Smooth muscle cell (in vitro differentiated cells): ENCODE data around the gene TNFRSF8. TPM values are rescaled to one million over a fixed set of nuclear protein-coding genes. Genes with fewer than 3 reads are reported as not detected.

ENCODE experiments used
- DNase-seq: peaks from one replicate; lab custom pipeline; 2025; ENCODE audit not compliant: unreplicated experiment; lab: John Stamatoyannopoulos, UW
- H2AFZ ChIP-seq: fragments of 200-600 bp; sonication (generic); 2 replicates; pipeline ENCODE4 v1.6.0; 2016; ENCODE audit warnings: antibody characterized with exemption, low read depth, mild to moderate bottlenecking
- H3F3A ChIP-seq: fragments of 200-600 bp; sonication (generic); 2 replicates; pipeline ENCODE4 v1.6.0; 2017; ENCODE audit warnings: antibody characterized with exemption, low read depth
- H3K27ac ChIP-seq: fragments of 200-600 bp; sonication (generic); 2 replicates; pipeline ENCODE4 v1.5.1; 2016; ENCODE audit warnings: low read depth, mild to moderate bottlenecking
- H3K27me3 ChIP-seq: fragments of 200-600 bp; sonication (generic); 2 replicates; pipeline ENCODE4 v1.6.1; 2016; ENCODE audit warnings: low read depth, mild to moderate bottlenecking
- H3K36me3 ChIP-seq: fragments of 200-600 bp; sonication (generic); 2 replicates; pipeline ENCODE4 v1.5.1; 2016; ENCODE audit warnings: low read depth
- H3K4me1 ChIP-seq: fragments of 200-600 bp; sonication (generic); 2 replicates; pipeline ENCODE4 v1.5.1; 2016; ENCODE audit warnings: low read depth
- H3K4me2 ChIP-seq: fragments of 200-600 bp; sonication (generic); 2 replicates; pipeline ENCODE4 v1.6.0; 2016; ENCODE audit warnings: mild to moderate bottlenecking
- H3K4me3 ChIP-seq: fragments of 200-600 bp; sonication (generic); 2 replicates; pipeline ENCODE4 v1.5.1; 2016; ENCODE audit warnings: mild to moderate bottlenecking
- H3K79me2 ChIP-seq: fragments of 200-600 bp; sonication (generic); 2 replicates; pipeline ENCODE4 v1.6.0; 2016; ENCODE audit warnings: low read depth, mild to moderate bottlenecking
- H3K9ac ChIP-seq: fragments of 200-600 bp; sonication (generic); 2 replicates; pipeline ENCODE4 v1.6.0; 2016; ENCODE audit warnings: low read depth
- H3K9me3 ChIP-seq: fragments of 200-600 bp; sonication (generic); replicated peaks from 2 replicates; pipeline ENCODE4 v1.5.1; 2016; ENCODE audit warnings: low read depth
- H4K20me1 ChIP-seq: fragments of 200-600 bp; sonication (generic); 2 replicates; pipeline ENCODE4 v1.6.0; 2016; ENCODE audit warnings: low read depth
- whole genome bisulfite sequencing: methylation state at CpG from one replicate; pipeline ENCODE4 v1.1.7; 2016; ENCODE audit warnings: low lambda C conversion rate; 5-methylcytosine and 5-hydroxymethylcytosine counted together
- polyA plus RNA-seq: library from polyadenylated mRNA; unstranded; fragments of >200 nt; fragmentation: Nextera tagmentation; extraction: Ambion mirVana; gene quantifications from 2 replicates; pipeline ENCODE4 v1.2.1, GENCODE V29; 2016
- total RNA-seq: library from RNA; depleted of rRNA; stranded (reverse); fragments of >200 nt; gene quantifications from 2 replicates; pipeline ENCODE4 v1.2.3, GENCODE V29; 2014
- TF ChIP-seq, protein P1 (sequence below): fragments of 200-600 bp; sonication (generic); IDR thresholded peaks from 2 replicates; pipeline ENCODE4 v1.5.1; 2017; ENCODE audit warnings: borderline replicate concordance, mild to moderate bottlenecking, antibody characterized with exemption; ENCODE audit not compliant: insufficient read depth, poor library complexity, severe bottlenecking

Gene TNFRSF8
- total and polyA plus RNA-seq, 2 experiments from 2014 or later: 0.54 to 1.3 TPM

DNA sequence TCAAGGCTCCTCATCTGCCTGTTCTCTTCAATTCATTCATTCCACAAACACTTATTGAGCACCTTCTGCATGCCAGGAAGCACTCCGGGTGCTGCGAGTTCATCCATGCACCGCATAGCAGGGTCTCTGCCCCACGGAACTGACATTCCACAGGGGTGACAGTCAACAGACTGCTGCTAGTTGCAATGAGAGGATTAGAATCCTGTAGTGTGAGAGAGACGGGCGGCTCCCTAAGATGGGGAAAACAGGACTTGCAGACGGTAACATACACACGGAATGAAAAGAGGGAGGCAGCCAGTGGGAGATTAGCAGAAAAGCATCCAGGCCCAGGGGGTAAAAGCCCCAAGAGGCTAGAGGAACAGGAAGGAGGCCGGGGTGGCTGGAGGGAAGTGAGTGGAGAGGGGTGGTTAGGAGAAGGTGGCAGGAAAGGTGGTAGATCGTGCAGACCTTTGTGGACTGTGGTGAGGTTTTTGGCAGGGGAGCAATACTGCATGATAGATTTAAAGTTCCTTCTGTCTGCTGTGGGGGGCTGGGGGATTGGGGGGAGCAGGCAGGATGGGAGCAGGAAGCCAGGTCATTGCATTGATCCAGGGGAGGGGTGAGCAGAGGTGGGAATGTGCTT, 6.6 kb downstream of the TNFRSF8 start:
- no peak overlapping the region for H3K4me3 ChIP-seq
- H3K9ac ChIP-seq: no peak overlapping the region
- TF ChIP-seq, protein P1, sequence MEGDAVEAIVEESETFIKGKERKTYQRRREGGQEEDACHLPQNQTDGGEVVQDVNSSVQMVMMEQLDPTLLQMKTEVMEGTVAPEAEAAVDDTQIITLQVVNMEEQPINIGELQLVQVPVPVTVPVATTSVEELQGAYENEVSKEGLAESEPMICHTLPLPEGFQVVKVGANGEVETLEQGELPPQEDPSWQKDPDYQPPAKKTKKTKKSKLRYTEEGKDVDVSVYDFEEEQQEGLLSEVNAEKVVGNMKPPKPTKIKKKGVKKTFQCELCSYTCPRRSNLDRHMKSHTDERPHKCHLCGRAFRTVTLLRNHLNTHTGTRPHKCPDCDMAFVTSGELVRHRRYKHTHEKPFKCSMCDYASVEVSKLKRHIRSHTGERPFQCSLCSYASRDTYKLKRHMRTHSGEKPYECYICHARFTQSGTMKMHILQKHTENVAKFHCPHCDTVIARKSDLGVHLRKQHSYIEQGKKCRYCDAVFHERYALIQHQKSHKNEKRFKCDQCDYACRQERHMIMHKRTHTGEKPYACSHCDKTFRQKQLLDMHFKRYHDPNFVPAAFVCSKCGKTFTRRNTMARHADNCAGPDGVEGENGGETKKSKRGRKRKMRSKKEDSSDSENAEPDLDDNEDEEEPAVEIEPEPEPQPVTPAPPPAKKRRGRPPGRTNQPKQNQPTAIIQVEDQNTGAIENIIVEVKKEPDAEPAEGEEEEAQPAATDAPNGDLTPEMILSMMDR: no peak
- no peaks in the 10 kb centered on the region for H3K79me2 ChIP-seq
- peaks cover 16% of the 10 kb centered on the region for H3F3A ChIP-seq
- WGBS: 23% methylated on average over 10 of the region's 10 CpGs
- peaks cover under 1% of the 10 kb centered on the region for H3K27me3 ChIP-seq
- no peaks in the 10 kb centered on the region for H3K36me3 ChIP-seq
- H3K27ac ChIP-seq: peak overlapping the region; percentile 82
- H4K20me1 ChIP-seq: no peaks in the 10 kb centered on the region
- peak overlapping the region; percentile 33 for H3K4me2 ChIP-seq
- no peaks in the 10 kb centered on the region for H3K9me3 ChIP-seq
- peak overlapping the region; percentile 39 for H2AFZ ChIP-seq
- DNase-seq: no peak
- H3K4me1 ChIP-seq: peaks cover 18% of the 10 kb centered on the region

DNA sequence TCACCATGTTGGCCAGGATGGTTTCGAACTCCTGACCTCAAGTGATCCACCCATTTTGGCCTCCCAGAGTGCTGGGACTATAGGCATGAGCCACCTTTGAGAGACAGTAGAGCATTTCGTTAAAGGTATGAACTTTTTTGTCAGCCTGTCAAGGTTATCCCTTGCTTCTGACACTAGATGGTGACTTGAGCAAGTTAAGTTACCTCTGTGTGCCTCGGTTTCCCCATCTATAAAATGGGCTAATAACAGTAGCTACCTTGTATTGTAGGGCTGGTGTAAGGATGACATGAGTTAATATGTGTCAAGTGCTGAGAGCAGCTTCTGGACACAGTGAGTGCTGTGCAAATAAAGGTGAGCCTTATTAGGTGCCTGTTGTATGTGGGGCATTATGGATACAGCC, 8.8 kb downstream of the TNFRSF8 start:
- 89% methylated on average over 3 of the region's 3 CpGs for WGBS

DNA sequence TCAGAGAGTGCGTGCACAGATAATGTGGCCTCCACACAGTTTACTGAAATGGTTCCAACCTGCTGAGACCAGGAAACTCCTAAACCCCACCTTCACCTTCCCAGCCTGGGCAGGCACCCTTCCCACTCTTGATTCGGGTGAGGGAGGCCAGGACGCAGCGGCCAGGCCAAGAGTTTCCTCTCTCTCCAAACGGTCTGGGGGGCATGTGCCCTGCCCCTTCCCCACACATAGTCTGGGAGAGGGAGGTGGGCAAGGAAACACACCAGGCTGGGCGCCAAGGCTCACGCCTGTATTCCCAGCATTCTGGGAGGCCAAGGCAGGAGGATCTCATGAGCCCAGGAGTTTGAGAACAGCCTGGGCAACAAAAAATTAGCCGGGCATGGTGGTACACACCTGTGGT, 9.6 kb downstream of the TNFRSF8 start:
- no peaks in the 10 kb centered on the region for H3K9me3 ChIP-seq
- no peak overlapping the region for H3K4me2 ChIP-seq
- H3K4me3 ChIP-seq: no peak overlapping the region
- WGBS: 92% methylated on average over 8 of the region's 8 CpGs
- no peak overlapping the region for H2AFZ ChIP-seq
- peaks cover 14% of the 10 kb centered on the region for H3K4me1 ChIP-seq
- no peaks in the 10 kb centered on the region for H3K27me3 ChIP-seq
- no peaks in the 10 kb centered on the region for H3K79me2 ChIP-seq
- TF ChIP-seq, protein P1: no peak
- H3K36me3 ChIP-seq: no peaks in the 10 kb centered on the region
- H3F3A ChIP-seq: peaks cover 26% of the 10 kb centered on the region
- no peak overlapping the region for H3K27ac ChIP-seq
- H3K9ac ChIP-seq: no peak overlapping the region
- H4K20me1 ChIP-seq: no peaks in the 10 kb centered on the region
- no peak for DNase-seq

More for the DNA sequence above, 8.8 kb downstream of the TNFRSF8 start:
- Histone ChIP-seq H3K27ac (no peak overlapping the region), H4K20me1 (no peaks in the 10 kb centered on the region), H3K9me3 (no peaks in the 10 kb centered on the region), H3K79me2 (no peaks in the 10 kb centered on the region), H3K36me3 (no peaks in the 10 kb centered on the region), H3K27me3 (no peaks in the 10 kb centered on the region), H3K4me3 (no peak overlapping the region), H3K4me2 (no peak overlapping the region), H3F3A (peaks cover 29% of the 10 kb centered on the region), H2AFZ (no peak overlapping the region), H3K9ac (no peak overlapping the region), H3K4me1 (peaks cover 18% of the 10 kb centered on the region)
- DNase-seq: no peak
- TF ChIP-seq, protein P1: no peak

DNA sequence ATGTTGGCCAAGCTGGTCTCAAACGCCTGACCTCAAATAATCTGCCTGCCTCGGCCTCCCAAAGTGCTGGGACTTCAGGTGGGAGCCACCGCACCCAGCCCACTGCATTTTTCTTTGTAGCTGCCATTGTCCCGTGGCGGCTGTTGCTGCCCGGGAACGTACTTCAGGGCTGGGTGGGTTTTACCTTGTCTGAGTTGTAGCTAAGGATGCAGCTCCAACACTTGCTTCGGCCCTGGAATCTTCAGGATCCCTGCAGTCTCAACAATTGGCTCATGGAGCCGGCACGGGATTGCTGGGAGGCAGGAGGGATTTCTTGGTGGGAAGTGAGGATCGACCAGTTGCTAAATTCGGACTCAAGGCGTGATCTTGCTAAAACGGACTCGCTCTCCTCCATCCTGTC, 10.7 kb downstream of the TNFRSF8 start:
- H3K4me2 ChIP-seq: no peak overlapping the region
- no peak overlapping the region for H2AFZ ChIP-seq
- 77% methylated on average over 15 of the region's 15 CpGs for WGBS
- H3K4me1 ChIP-seq: peaks cover 4% of the 10 kb centered on the region
- no peaks in the 10 kb centered on the region for H3K79me2 ChIP-seq
- no peaks in the 10 kb centered on the region for H3K9me3 ChIP-seq
- H3K27ac ChIP-seq: no peak overlapping the region
- no peak overlapping the region for H3K9ac ChIP-seq
- peaks cover 21% of the 10 kb centered on the region for H3F3A ChIP-seq
- H3K36me3 ChIP-seq: no peaks in the 10 kb centered on the region
- no peak overlapping the region for H3K4me3 ChIP-seq
- no peaks in the 10 kb centered on the region for H4K20me1 ChIP-seq
- TF ChIP-seq, protein P1: no peak
- no peaks in the 10 kb centered on the region for H3K27me3 ChIP-seq
- DNase-seq: no peak
